DMS114 treated with DMSO at 0.1 percent for 48 hours (cell line): ENCODE results near the gene JAKMIP1.
"Not testable (repeated sequence)": the region's sequence is repeated elsewhere in the genome, so short reads cannot be mapped to it uniquely, and the experiment has no call there.

ENCODE experiments used
- DNase-seq: peaks from one replicate; lab custom pipeline; 2025; ENCODE audit not compliant: unreplicated experiment; lab: John Stamatoyannopoulos, UW

Gene JAKMIP1

GRCh38 chr4:5996641-5997040 lies 203.7 kb downstream of the JAKMIP1 start:
- no peak for DNase-seq

DNA sequence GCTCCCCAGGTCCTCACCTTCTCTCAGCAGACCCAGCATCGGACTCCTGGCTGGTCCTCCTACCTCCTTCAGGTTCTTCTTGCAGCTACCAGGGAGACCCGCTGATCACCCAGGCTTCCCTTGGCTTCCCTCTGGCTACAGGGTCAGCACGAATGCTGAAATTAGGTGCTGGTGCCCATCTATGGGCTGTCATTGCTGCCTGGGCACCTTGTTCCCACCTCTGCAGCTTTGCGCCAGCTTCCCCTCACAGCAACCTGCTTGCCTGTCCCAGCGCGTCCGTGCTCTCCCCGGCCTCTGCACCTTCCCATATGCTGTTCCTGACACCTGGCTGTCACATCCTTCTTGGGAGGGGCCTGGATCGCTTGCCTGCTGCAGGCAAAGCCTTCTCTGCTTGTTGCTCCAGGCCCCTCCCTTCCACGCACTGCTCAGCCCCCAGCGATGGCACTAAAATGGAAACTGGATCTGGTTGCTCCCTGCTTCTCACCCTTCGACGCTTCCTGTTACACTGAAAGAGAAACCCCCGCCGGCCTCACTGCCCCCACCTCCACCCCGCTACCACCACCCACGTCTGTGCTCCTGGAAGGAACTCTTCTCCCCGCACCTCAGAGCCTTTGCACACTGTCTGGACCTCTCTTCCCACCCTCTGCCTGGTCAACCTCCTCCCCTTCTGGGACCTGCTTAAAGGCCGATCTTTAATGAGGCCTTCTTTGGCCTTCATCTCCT lies 204.3 kb downstream of the JAKMIP1 start:
- no peak for DNase-seq

DNA sequence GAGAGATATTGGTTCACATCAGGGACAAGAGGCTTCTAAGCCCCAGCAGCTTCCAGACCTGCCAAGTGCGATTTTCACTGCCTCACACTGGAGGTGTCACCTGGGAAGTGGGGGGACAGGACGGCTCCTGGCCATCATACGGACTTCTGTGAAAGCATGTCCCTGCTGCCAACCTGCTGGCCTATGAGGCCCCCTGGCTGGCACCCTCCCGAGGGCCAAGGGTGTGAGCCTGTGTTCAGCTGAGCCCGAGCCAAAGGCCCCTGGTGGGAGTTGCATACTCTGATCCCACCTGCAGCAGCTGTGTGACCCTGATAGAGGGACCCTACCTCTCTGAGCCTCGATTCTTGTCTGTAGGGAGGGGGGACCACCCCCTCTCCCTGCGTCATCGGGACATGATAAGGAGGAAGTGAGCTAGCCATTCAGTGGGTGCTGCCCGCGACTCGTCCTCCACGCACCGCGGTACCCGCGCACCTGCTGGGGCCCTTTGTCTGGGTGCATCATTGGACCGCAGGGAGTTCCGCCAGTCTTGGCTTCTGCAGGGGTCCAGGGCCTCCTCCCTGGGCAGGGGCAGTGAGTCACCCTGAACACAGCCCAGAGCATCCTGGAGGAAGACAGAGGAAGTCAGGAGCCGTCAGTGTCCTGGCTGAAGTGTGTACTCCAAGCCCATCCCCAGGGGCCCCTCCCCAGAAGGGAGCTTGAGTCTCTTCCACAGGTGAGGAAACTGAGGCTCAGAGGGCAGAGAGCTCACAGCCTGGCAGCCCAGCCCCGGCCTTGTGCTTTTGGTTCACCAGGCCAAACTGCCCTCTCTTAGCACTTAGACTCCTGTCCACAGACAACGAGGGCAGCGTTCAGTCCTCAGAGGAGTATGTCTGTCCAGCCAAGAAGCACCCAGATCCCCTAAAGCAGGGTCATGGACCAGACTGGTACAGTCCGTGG lies 206.2 kb downstream of the JAKMIP1 start:
- DNase-seq, result no peak

DNA sequence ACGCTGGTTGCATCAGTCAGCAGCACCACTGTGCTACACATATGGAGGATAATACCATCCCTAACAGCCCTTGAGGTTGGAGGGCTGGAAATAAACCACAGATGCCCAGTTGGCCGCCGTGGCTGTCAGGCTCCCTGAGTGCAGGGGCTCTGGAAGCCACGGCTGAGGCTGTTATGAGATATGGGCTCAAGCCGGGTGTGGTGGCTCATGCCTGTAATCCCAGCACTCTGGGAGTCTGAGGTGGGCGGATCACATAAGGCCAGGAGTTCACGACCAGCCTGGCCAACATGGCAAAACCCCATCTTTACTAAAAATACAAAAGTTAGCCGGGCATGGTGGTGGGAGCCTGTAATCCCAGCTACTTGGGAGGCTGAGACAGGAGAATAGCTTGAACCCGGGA lies 207.0 kb downstream of the JAKMIP1 start:
- not testable (repeated sequence) for DNase-seq

DNA sequence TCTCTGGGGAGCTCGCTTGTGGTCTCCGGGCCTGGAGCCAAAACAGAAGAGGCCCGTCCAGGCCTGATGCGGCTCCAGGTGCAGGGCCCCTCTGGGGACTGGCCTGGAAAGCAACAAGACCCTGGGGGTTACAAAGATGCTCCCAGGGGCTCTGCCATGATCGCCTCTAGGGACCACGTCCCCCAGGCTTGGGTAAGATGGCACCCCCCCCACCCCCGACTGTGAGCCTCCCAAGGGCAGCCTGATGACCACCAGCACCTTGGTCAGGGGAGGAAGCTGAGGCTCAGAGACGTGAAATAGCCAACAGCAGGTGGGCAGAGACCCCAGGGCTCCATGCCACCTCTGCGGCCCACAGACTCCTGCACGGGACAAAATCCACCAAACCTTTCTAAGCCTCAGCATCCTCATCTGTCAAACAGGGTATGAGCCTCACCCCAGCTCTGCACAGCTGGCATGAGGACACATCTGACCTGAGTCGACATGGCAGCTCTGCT lies 207.5 kb downstream of the JAKMIP1 start:
- no peak for DNase-seq

- no peak for DNase-seq
Measured at GRCh38 chr4:5992171-5992827, 208.1 kb downstream of the JAKMIP1 start.

DNA sequence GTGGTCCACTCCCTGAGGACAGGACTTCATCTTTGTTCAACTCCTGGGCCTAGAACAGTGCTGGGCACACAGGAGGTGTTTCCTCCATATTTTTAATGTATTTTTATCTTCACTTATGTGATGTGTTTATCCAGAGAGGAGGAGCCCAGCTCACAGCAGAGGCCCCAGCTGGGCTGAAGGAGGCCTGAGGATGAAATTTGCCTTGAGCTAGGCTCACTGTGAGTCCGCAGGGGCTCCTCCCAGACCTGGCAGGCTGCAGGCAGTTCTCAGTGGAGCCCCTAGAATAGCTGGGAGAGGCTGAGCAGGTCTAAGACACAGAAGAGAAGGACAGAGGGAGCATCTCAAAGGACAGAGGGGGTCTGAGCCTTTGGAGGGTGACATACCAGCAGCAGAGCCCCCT lies 208.9 kb downstream of the JAKMIP1 start:
- DNase-seq, result no peak

DNA sequence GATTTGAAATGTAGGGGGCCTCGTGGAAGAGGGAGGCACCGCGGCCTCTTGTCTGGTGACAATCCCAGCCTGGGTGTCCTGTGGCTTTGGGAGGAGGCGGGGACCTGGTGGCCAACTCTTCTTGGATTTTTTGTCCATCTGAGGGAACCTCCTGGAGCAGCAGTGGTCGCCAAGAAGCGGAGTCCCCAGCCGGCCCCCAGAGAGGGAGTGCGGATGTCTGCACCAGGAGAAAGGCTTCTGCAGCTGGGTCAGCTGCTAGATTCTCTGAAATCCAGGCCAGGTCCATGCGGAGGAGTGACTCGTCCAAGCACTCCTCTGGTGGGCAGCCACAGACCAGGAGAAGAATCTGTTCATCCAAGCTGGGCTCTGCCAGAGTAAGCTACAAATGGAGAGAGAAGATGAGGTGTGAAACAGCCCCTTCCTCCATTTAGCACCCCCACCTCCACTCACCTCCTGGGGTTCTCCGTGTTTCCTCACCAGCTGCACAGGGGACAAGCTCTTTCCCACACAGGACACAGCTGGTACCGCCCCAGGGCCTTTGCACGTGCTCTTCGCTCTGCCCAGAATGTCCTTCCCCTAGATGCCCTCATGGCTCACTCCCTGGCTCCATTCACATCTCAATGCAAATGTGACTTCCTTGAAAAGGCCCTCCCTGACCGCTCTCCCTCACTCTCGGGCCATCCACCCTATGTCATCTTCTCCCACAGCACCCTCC lies 209.7 kb downstream of the JAKMIP1 start:
- no peak for DNase-seq

DNA sequence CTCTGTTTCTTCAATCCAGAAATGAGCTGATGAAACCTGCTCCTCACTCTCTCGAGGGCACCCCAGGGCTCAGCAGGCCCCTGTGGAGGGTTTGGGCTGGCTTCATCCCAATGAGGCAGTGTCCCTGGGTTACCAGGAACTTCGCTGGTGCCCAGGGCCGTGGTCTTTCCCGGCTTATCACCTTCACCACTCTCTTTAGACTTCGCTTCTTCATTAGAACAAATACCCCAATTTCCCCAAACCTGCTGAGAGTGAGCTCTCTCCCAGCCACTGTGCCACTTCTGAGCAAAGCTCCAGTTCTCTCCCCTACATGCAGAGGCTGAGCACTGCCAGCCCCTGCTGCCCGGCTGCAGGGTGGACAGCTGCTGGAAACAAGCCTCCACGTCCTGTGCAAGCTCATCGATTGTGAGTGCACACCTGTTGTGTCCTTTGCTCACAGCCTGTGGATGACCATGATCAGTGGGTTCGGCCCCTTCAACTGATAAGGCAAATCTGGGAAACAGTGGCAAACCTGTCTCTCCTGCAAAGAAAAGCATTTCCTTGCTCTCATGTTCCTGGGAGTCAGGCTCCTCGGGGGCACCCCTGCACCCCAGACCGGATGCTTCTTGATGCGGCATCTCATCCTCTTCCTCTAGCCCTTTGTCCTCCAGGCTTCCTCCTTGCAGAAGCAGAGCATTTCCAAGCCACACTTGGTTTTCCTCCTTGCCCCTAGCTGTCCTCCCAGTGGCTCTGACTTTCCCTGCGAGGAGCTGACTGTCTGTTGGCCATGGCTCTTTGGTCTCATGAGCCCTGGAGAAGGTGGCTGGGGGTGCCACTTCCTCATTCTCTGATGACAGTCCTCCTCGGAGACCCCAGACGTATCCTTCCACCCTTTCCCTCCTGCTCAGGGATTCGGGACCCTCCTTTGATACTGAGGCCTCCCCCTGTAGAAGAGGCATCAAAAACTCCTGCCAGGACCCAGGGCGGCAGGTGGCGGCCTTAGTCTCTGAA lies 210.8 kb downstream of the JAKMIP1 start:
- DNase-seq, result no peak

- DNase-seq, result no peak
Measured at GRCh38 chr4:5988086-5988845, 212.1 kb downstream of the JAKMIP1 start.

GRCh38 chr4:5984843-5985242 lies 215.5 kb downstream of the JAKMIP1 start:
- no peak for DNase-seq

DNA sequence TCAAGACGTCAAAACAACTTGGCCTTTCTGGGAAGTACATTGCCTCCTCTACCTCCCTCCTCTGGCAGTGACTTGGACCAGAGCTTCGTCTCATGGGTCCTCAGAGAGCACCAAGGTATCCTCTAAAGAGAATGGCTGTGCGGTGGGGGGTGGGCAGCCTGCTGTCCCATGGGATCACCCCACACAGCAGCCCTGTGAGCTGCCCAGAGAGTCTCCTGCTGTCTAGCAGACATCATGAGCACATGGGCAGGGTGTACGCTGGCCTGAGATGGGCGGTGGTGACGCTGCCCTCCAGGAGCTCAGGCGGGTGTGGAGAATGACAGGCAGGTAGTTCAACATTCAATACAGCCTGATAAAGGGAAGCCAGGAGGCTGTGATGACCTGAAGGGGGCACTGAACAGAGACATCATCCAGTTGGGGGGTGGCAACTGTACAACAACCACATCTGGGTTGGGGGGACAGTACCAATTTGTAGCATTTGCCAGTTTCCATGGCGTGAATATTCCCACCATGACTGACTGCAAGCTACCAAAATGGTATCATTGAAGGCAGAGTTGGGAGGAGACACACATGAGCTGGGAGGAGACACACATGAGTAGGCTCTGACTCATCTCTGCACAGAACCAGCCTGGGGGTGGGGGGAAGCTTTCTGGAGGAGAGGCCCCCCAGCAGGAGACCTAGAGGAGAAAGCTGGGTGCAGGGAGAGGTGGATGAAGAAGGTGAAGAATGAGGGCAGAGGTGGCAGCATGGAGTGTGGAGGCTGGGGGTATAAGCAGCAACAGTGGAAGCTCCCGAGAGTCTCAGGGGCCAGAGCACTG lies 218.0 kb downstream of the JAKMIP1 start:
- DNase-seq, result no peak

GRCh38 chr4:5980436-5981155 lies 219.8 kb downstream of the JAKMIP1 start:
- no peak for DNase-seq

- DNase-seq, result peak; percentile 26
Measured at GRCh38 chr4:5979981-5980380, 220.4 kb downstream of the JAKMIP1 start.

DNA sequence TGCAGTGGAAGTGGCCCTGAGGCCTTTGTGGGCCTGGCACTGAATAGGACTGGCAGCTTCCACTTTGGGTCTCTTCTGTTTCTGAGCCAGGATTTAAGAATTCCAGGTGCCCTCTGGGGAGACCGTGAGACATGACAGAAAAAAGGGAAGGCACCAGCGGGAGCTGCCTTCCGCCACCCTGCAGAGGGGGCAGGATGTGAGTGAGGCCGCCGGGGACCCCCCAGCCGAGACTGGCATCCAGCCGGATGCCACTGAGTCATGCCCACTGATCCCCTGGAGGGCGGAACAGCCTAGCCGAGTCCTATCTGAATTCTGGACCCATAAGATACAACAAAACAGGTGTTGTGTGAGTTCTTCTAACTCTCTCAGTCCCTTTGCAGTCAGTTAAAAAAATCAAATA lies 223.4 kb downstream of the JAKMIP1 start:
- DNase-seq, result no peak

DNA sequence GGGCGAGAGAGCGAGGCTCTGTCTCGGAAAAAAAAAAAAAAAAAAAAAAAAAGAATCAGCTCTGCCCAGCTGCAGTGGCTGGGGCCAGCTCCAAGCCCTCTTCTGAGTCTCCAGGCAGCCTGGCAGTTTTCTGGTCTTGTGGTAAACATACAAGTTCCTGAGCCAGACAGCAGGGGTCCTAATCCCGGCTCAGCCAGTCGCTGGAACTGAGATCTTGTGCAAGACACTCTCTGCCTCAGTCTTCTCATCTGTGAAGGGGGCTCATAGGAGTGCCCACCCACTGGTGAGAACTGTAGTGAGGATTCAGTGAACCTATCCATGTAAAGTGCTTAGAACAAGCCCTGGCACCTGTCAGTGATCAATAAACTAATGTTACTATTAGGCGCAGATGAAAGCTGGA lies 223.9 kb downstream of the JAKMIP1 start:
- no peak for DNase-seq
